Measurements from ENCODE around the gene CAPN2. TPM values are rescaled to one million over a fixed set of nuclear protein-coding genes. Genes with fewer than 3 reads are reported as not detected.

The CAPN2 gene
- total RNA-seq, 1 donor from 2014 or later = 151 TPM

DNA sequence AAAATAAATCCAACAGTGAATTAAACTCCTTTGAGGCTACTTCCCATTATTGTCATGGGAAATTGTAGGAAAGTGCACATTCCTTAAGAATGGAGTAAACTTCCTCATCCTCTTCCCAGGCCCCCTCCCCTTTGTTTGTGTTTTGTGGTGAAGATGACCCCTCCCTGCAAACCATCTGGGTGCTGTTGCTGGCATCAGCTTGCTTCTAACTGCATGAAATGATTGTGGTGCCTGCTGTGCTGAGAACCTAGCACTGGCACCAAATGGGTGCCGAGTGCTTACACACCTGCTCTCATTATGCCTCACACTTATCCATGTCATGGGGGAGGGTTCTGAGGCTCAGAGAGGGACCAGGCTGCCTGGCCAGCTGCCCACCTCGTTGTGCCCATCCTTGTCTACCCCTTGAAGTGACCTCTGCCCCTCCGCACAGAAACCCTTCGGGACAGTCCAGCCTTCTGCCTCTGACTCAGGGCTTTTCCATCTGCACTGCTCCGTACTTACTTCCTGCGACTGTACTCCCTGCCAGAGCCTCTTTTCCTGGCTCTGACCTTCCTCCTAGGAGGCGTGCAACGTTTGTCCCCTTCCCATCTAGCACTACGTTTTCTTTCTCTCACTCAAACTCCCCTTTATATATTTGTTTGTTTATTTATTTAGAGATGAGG, 30.6 kb downstream of the CAPN2 start:
- Mint-ChIP-seq H3K4me3 (no peak overlapping the region), H3K4me1 (peaks cover 28% of the 10 kb centered on the region), H3K9me3 (no peaks in the 10 kb centered on the region), H3K27ac (no peak overlapping the region), H3K27me3 (ENCODE audit: low read depth) (no peaks in the 10 kb centered on the region), H3K36me3 (peaks cover 19% of the 10 kb centered on the region)
- TF ChIP-seq, protein P1, sequence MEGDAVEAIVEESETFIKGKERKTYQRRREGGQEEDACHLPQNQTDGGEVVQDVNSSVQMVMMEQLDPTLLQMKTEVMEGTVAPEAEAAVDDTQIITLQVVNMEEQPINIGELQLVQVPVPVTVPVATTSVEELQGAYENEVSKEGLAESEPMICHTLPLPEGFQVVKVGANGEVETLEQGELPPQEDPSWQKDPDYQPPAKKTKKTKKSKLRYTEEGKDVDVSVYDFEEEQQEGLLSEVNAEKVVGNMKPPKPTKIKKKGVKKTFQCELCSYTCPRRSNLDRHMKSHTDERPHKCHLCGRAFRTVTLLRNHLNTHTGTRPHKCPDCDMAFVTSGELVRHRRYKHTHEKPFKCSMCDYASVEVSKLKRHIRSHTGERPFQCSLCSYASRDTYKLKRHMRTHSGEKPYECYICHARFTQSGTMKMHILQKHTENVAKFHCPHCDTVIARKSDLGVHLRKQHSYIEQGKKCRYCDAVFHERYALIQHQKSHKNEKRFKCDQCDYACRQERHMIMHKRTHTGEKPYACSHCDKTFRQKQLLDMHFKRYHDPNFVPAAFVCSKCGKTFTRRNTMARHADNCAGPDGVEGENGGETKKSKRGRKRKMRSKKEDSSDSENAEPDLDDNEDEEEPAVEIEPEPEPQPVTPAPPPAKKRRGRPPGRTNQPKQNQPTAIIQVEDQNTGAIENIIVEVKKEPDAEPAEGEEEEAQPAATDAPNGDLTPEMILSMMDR (IDR thresholded peaks at IDR 0.05; ENCODE audit: unreplicated experiment) = no peak
- no peak for DNase-seq (ENCODE audit: low spot score in 2 of 2, unreplicated experiment in 2 of 2)

DNA sequence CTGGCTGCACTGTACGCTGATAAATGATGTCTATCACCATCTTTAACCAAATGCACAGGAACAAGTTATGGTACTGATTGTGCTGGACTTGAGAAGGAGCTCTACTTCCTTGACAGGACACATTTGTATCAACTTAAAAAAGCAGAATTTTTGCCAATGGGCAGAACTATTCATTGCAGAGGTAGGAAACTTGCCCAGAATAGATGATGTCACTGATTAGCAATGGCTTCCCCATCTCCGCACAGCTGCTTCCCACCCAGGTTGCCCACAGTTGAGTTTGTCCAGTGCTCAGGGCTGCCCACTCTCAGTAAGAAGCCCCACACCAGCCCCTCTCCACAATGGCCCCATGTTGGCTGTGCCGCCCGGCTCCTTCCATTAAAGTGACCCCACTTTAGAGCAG, 33.4 kb downstream of the CAPN2 start:
- Mint-ChIP-seq H3K4me3 (no peak overlapping the region), H3K27ac (no peak overlapping the region), H3K27me3 (ENCODE audit: low read depth) (no peaks in the 10 kb centered on the region), H3K9me3 (no peaks in the 10 kb centered on the region), H3K36me3 (peaks cover 23% of the 10 kb centered on the region), H3K4me1 (peaks cover 9% of the 10 kb centered on the region)
- no peak for DNase-seq (ENCODE audit: low spot score in 2 of 2, unreplicated experiment in 2 of 2)
- TF ChIP-seq, protein P1 (IDR thresholded peaks at IDR 0.05; ENCODE audit: unreplicated experiment) = no peak

DNA sequence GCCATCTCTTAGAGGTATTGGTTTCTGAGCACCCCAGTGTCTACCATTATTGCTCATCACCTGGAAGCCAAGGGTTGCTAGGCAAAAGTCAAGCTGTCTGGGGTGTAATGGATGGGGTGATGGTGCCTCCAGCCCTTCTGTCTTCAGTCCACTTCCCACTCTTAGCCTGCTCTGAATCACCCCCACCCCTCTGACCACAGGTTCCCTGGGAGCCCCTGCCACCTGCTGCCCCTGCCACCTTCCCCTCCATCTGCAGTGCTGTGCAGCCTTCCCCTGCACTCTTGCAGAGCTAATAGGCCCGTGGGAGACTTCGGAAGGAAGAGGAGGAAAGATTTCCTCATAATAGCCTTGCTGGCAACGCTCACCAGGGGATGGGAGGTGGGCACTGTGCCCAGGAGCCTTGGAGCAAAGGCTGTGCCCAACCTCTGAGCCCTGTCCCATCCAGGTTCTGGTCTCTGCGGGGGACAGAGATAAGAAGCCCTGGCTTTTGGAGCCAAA, 35.5 kb downstream of the CAPN2 start:
- Mint-ChIP-seq H3K36me3 (peaks cover 32% of the 10 kb centered on the region), H3K9me3 (no peaks in the 10 kb centered on the region), H3K27me3 (ENCODE audit: low read depth) (no peaks in the 10 kb centered on the region), H3K4me3 (no peak overlapping the region), H3K27ac (no peak overlapping the region), H3K4me1 (peaks cover 4% of the 10 kb centered on the region)
- no peak for DNase-seq (ENCODE audit: low spot score in 2 of 2, unreplicated experiment in 2 of 2)
- TF ChIP-seq, protein P1 (IDR thresholded peaks at IDR 0.05; ENCODE audit: unreplicated experiment) = no peak

DNA sequence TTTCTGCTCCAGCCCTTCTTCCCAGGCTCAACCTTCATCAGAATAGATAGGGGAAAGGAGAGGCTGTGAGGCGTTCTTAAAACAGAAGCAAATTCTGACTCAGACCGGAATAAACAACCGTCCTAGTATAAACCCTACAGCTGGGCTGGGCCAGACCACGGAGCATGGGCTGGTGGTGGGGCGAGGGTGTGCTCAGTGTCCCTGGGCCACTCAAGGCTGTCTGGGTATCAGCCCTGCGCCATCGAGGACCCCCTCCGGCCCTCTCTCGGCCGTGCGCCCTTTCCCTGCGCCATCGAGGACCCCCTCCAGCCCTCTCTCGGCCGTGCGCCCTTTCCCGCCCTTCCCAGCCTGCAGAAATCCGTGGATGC, 36.0 kb downstream of the CAPN2 start:
- Mint-ChIP-seq H3K27me3 (ENCODE audit: low read depth) (no peaks in the 10 kb centered on the region), H3K27ac (peak overlapping the region; percentile 80), H3K4me3 (peak overlapping the region; percentile 78), H3K36me3 (peaks cover 33% of the 10 kb centered on the region), H3K4me1 (peaks cover 4% of the 10 kb centered on the region), H3K9me3 (no peaks in the 10 kb centered on the region)
- no peak for DNase-seq (ENCODE audit: low spot score in 2 of 2, unreplicated experiment in 2 of 2)
- TF ChIP-seq, protein P1 (IDR thresholded peaks at IDR 0.05; ENCODE audit: unreplicated experiment) = no peak

- no peaks in the 10 kb centered on the region for H3K9me3 Mint-ChIP-seq
- H3K4me1 Mint-ChIP-seq = peaks cover 4% of the 10 kb centered on the region
- peak; percentile 46 to 78 for DNase-seq (ENCODE audit: low spot score in 2 of 2, unreplicated experiment in 2 of 2)
- H3K27me3 Mint-ChIP-seq (ENCODE audit: low read depth) = no peaks in the 10 kb centered on the region
- TF ChIP-seq, protein P1 (IDR thresholded peaks at IDR 0.05; ENCODE audit: unreplicated experiment) = peak; percentile 92
- peak overlapping the region; percentile 80 for H3K27ac Mint-ChIP-seq
- H3K36me3 Mint-ChIP-seq = peaks cover 31% of the 10 kb centered on the region
- peak overlapping the region; percentile 78 for H3K4me3 Mint-ChIP-seq
These were observed 36.7 kb downstream of the CAPN2 start for GRCh38 chr1:223748773-223749733.

All from mesothelial cell of epicardium (in vitro differentiated cells).